HT1080 (cell line): ENCODE results near the gene OR1I1. TPM values are rescaled to one million over a fixed set of nuclear protein-coding genes. Genes with fewer than 3 reads are reported as not detected.

Experiments
- DNase-seq: peaks from one replicate; pipeline ENCODE4 v3.0.0-alpha.2; 2015; ENCODE audit warnings: low read depth
- total RNA-seq: library from RNA; depleted of rRNA; stranded (reverse); fragments of >200 nt; shearing (Covaris generic); gene quantifications from 2 replicates; pipeline ENCODE4 v1.2.3, GENCODE V29; 2014

The OR1I1 gene
- total RNA-seq, 1 experiment from 2014 or later = not detected

DNA sequence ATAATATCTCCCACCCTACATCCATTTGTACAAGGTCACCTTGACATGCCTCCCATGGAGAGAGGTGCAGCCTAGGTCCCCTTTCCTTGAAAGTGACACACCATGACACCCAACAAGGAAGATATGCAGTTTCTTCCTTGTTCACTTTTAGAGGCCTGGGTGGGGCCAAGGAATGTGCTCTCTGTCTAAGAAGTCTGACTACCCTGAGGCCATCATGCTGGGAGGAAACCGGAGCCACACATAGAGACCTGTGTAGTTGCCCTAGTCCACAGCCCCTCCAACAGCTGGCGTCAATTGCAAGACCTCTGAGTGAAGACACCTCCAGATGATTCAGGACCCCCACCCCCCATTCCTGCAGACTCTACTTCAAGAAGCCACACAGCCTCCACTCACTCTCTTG, 36.2 kb downstream of the OR1I1 start:
- DNase-seq = no peak

DNA sequence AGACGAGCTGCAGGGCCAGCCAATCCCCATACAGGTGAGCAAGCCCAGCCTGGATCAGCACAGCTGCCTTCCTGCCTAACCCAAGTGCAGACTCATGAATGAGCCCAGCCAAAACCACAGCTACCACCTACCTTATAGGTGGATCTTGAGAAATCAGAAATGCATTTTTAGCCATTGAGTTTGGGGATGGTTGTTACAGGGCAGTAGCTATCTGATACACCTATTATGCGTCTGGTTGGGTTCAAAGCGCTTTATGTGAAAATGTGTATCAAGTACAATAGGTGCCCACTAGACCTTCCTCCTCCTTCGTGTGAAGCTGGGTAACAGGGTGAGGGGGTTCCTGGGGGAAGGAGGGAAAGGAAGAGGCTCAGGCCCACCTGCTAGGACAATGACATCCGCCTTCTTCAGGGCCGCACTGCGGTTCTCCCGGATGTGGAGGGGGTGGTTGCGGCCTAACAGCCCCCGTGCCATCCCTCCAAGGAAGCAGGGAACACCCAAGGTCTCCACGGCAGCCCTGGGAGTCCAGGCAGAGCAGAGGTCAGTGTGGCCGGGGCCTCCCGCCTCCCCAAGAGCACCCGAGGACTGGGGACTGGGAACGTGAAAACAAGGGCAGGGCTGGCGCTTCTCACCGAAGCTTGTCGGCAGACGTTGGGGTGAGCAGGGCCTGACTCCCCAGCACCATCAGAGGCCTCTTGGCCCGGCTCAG, 36.9 kb downstream of the OR1I1 start:
- DNase-seq = no peak

GRCh38 chr19:15120135-15121026, 38.4 kb downstream of the OR1I1 start:
- no peak for DNase-seq

GRCh38 chr19:15122331-15123030, 40.5 kb downstream of the OR1I1 start:
- no peak for DNase-seq

DNA sequence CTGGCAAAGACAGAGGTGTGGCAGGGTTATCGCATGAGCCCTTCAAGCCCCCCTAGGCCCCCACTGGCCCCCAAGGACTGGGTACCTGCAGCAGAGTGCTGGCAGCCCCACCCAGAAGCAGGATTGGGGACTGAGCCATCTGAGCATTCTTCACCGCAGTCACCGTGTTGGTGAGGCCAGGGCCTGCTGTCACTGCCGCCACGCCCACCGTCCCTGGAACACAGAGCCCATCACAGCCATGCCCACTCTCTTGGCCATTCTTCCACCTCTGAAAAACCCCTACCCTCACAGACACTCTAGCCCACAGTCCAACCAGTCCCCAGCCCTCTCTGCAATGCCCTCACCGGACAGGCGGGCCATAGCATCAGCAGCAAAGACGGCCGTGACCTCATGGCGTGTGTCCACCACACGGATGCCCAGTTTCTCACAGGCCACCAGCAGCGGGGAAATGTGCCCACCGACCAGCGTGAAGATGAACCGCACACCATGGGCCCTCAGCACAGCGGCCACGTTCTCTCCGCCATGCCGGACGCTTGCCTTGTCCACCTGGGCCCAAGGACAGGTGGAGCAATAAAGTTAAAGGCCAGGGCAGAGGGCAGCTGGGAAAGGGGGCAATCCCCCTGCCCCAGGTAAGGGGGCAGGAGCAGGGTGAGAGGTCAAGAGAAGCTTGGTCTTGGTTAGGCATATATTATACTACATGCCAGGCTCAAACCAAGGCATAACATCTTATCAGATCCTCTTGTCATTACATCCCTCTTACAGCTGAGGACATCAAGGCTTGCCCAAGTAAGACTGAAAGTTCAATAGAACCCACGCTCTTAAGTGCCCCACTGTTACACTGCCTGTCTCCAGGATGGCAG, 41.2 kb downstream of the OR1I1 start:
- DNase-seq = no peak

- DNase-seq = no peak
These were observed 41.9 kb downstream of the OR1I1 start for GRCh38 chr19:15123900-15124299.

DNA sequence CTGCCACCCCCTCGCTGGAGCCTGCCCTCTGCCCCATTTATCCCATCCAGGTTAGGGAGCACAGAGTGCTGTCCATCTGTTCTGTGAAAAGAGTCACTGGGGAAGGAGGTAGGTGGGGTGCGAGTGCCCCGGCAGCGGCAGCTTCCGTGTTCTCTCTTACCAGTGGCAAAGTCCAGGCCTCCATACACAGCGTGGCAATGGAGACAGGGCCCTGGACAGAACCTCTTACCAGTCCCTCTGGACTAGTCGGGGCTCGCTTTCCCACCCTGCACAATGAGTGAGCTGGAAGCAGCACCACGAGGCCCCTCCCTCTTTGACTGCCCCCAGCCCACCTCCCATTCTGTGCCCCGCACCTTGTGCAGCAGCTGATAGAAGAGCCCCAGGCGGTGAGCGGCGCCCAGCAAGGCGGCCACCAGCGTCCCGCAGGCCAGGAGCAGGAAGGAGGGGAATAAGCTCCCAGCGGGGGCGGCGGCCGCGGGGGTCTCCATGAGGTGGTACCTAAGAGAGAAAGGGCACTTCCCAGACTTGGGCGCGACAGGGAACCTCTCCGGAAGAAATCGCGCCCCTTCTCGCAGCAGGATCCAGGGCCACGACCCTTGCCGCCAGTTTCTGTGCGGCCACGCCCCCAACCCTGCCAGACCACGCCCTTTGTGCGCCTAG, 42.7 kb downstream of the OR1I1 start:
- no peak for DNase-seq

DNA sequence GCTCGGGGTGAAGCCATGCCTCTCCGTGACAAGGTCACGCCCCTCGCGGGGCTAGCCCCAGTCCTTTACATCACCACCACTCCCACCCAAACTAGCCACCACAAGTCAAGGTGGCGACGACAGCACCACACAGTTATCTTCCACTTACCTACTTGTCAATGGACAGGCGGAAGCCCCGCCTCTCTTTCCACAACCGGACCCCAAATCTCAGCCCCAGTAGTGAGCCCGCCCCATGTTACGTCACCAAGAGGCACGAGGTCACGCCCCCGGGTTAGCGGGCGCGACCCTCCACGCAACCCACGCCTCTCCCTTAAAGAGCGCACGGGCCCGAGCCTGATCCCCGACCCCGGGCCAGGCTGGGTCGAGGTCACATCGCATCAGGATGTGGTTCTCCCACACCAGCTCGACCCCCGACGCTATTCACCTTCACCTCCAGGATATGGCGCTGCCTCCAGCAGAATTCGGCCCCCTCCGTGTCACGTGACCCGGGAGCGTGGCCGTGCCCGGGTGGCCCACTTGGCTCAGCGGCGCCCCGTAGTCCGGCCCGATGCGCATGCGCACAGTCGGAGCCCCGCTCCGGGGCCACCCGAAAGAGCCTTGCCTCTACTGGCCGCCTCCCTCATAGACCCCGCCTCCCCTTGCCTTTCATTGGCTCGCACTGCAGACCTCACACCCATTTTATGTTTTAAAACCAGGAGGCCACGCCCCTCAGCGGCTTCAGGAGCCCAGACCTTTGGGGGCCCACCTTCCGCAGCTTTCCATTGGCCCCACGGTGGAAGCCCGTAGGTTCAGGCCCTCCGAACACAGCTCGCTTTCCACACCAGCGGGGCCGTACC, 43.4 kb downstream of the OR1I1 start:
- DNase-seq = peak; percentile 99

- DNase-seq = no peak
These were observed 44.3 kb downstream of the OR1I1 start for GRCh38 chr19:15126131-15126910.

GRCh38 chr19:15128162-15128770, 46.3 kb downstream of the OR1I1 start:
- no peak for DNase-seq

DNA sequence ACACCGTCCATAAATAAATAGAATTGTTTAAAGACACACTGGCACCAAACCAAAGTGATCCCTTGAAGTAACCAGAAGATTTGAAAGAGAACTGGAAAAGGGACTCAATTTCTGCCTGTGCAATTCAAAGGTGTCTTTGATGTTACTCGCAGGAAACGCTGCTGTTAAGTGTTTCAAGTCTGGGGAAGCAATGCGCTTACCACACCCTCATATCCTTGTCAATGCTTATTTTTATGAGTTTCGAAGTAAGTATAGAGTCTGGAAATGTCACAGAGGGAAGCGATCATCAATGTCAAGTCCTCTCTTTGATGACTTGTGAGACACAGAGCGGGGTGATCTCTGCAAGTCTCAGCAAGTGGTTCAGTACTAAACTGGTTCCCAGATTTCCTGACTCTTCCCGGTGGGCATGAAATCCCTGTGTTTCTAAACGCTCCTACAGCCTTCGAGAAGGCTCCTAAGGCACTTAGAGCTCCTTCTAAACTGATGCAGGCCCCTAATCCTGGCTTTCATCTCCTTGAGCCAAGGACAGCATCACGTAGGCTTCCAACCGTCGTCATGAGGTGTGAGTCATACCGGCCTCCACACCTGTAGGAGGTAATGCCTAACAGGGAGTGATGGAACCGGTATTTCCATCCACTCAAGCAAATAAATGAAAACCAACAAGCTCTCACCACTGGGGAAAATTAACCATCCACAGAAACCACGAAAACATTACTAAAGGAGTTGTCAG, 48.0 kb downstream of the OR1I1 start:
- no peak for DNase-seq

DNA sequence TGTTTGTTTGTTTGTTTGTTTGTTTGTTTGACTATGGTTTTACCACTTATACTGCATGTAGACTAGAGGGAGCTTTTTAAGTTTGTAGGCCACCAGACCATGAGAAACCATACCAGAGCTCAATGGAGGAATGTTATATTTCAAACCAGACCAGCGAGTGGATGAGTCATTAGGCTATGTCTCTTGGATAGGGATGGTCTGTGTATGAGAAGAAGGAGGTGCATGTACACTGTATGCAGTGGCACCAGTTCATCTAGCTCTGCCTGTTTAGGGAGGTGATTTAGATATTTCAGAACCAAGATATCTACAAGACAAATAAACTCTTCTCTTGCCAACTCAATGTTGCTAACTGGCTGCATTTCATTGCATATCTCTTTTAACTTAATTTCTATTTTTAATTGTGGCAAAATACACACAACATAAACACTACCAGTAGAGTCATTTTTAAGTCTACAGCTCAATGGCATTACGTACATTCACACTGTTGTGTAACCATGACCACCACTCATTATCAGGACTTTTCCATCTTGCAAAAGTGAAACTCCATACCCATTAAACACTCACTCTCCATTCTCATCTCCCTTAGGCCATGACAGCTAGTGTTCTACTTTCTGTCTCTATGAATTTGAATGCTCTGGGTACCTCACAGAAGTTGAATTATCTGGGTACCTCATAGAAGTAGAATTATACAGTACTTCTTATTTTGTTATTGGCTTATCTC, 54.4 kb downstream of the OR1I1 start:
- DNase-seq = no peak

GRCh38 chr19:15137777-15138176, 55.8 kb downstream of the OR1I1 start:
- DNase-seq = peak; percentile 32

GRCh38 chr19:15138427-15138826, 56.4 kb downstream of the OR1I1 start:
- peak; percentile 70 for DNase-seq

DNA sequence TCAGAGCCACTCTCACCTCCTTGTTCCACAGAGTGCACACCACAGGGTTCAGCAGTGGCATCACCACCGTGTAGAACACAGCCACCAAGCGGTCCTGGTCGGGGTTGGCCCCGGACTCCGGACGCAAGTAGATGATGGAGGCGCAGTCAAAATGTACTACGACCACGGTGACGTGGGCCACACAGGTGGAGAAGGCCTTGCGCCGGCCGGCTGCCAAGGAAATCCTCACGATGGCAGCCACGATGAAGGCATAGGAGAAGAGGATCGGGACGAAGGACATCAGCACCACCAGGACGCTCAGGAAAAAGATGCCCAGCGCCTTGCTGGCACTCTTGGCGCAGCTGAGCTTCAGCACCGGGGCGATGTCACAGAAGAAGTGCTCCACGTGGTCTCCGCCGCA, 59.1 kb downstream of the OR1I1 start:
- DNase-seq = no peak

- no peak for DNase-seq
These were observed 60.3 kb downstream of the OR1I1 start for GRCh38 chr19:15142313-15142712.
